RWPE1 (cell line): ENCODE results near the gene VPS52.

ENCODE experiments used
- CTCF ChIA-PET: fragments of 350-600 bp; sonication (Branson Sonifier 250); formaldehyde crosslinking; extraction: SDS; loops from one replicate; lab custom pipeline; 2021; lab: Yijun Ruan, JAX
- POLR2A ChIA-PET: fragments of 400-600 bp; formaldehyde crosslinking; extraction: SDS; loops from one replicate; lab custom pipeline; 2020; ENCODE audit warnings: antibody characterized with exemption; ENCODE audit not compliant: low non-redundant PET; lab: Yijun Ruan, JAX
- DNase-seq: peaks from one replicate; pipeline ENCODE4 v3.0.0; 2012; ENCODE audit warnings: low spot score
- H3K27ac ChIP-seq: fragments of 450-650 bp; 2 replicates; pipeline ENCODE4 v1.5.1; 2017
- CTCF ChIP-seq: fragments of 450-650 bp; conservative IDR thresholded peaks from 2 replicates; pipeline ENCODE4 v1.5.1; 2017; ENCODE audit warnings: low read depth, mild to moderate bottlenecking

VPS52 gene

DNA sequence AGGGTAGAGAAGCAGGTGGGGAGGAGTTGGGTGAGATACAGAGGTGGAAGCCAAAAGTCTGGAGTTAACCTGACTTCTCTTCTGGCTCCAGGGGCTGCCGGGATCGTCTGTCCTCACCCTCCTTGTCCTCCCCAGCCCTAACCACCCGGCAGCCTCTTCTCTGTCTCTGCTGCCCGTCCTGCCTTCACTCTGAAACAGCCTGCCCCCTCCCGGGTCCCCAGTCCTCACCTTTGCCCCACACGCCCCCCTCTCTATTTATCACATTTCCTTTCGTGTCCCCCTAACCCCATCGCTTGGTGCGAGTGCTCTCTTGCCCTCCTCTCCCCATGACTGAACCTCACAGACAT, 57.7 kb downstream of the VPS52 start:
- no peak for TF ChIP-seq CTCF
- ChIA-PET POLR2A (no interaction called here), CTCF (no interaction called here)
- no peak for DNase-seq
- H3K27ac ChIP-seq, result peak overlapping the region; percentile 39; the same call in 1 of the 2 replicates

- peak overlapping the region; percentile 39 for H3K27ac ChIP-seq
- CTCF ChIA-PET, result interaction anchor here (0.6 kb wide), 1 partner anchor 22 kb away, joined by 4 read pairs; no protein-coding TSS in a partner anchor
- TF ChIP-seq CTCF, result no peak
- POLR2A ChIA-PET, result interaction anchor here (0.7 kb wide), 1 partner anchor 9 kb away, joined by 6 read pairs; the partner anchor contains the start of gene HSD17B8
- no peak for DNase-seq
Observed at GRCh38 chr6:33213166-33213988, 58.3 kb downstream of the VPS52 start.

GRCh38 chr6:33212857-33213165, 58.9 kb downstream of the VPS52 start:
- H3K27ac ChIP-seq, result peak overlapping the region; percentile 39
- POLR2A ChIA-PET, result interaction anchor here (0.7 kb wide), 1 partner anchor 8 kb away, joined by 6 read pairs; the partner anchor contains the start of gene HSD17B8

GRCh38 chr6:33211666-33212422, 59.8 kb downstream of the VPS52 start:
- TF ChIP-seq CTCF, result no peak
- DNase-seq, result no peak
- no peak overlapping the region for H3K27ac ChIP-seq
- ChIA-PET POLR2A (interaction anchor here (0.6 kb wide), 2 partner anchors 9 to 59 kb away, joined by 4 to 5 read pairs; no protein-coding TSS in a partner anchor), CTCF (no interaction called here)

More at GRCh38 chr6:33212857-33213165, 58.9 kb downstream of the VPS52 start:
- CTCF ChIA-PET, result interaction anchor here (0.6 kb wide), 1 partner anchor 22 kb away, joined by 4 read pairs; no protein-coding TSS in a partner anchor
- DNase-seq, result no peak
- TF ChIP-seq CTCF, result no peak

DNA sequence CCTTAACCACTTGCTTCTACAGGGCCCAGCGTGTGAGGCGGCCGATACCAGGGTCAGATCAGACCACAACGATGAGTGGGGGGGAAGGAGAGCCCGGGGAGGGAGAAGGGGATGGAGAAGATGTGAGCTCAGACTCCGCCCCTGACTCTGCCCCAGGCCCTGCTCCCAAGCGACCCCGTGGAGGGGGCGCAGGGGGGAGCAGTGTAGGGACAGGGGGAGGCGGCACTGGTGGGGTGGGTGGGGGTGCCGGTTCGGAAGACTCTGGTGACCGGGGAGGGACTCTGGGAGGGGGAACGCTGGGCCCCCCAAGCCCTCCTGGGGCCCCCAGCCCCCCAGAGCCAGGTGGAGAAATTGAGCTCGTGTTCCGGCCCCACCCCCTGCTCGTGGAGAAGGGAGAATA, 60.5 kb downstream of the VPS52 start:
- H3K27ac ChIP-seq, result no peak overlapping the region
- POLR2A ChIA-PET, result no interaction called here
- no peak for DNase-seq
- no peak for TF ChIP-seq CTCF
- CTCF ChIA-PET, result no interaction called here

GRCh38 chr6:33209856-33210255, 61.8 kb downstream of the VPS52 start:
- H3K27ac ChIP-seq, result peak overlapping the region; percentile 41
- CTCF ChIA-PET, result interaction anchor here (2.1 kb wide), 1 partner anchor 39 kb away, joined by 8 read pairs; no protein-coding TSS in a partner anchor
- DNase-seq, result no peak
- POLR2A ChIA-PET, result no interaction called here
- no peak for TF ChIP-seq CTCF
